HepG2 (cell line): ENCODE data around the gene ERRFI1. TPM values are rescaled to one million over a fixed set of nuclear protein-coding genes. Genes with fewer than 3 reads are reported as not detected.

Experiments used
- ATAC-seq: fragments of 200-7000 bp; cut with Tn5 transposase; 3 replicates; pipeline ENCODE4 v1.9.1; 2020; ENCODE audit warnings: mild to moderate bottlenecking, moderate library complexity
- BruUV-seq: library from RNA; stranded (reverse); fragments of 400-500 nt; replicated peaks from 2 replicates; lab custom pipeline; 2021; lab: Mats Ljungman, UMichigan
- CTCF ChIA-PET: fragments of 300-600 bp; formaldehyde crosslinking; extraction: SDS; loops from one replicate; lab custom pipeline; 2021; ENCODE audit warnings: low total read pairs, inconsistent platforms, low intra/inter-chr PET ratio; lab: Yijun Ruan, JAX
- POLR2A ChIA-PET: fragments of 350-600 bp; sonication (Branson Sonifier 250); formaldehyde crosslinking; loops from one replicate; lab custom pipeline; 2020; ENCODE audit warnings: antibody characterized with exemption, inconsistent platforms; lab: Yijun Ruan, JAX
- DNase-seq: peaks from one replicate; pipeline ENCODE4 v3.0.0-alpha.2; 2015; ENCODE audit warnings: low spot score
- FAIRE-seq: peaks from 3 replicates; lab custom pipeline; 2011; peaks lifted over from hg19 to GRCh38; lab: Jason Lieb, UNC
- H2AFZ ChIP-seq: one replicate; pipeline ENCODE4 v1.6.1; 2011; ENCODE audit warnings: low read length, inconsistent platforms
- H3K27ac ChIP-seq: fragments of 300-600 bp; 3 replicates; pipeline ENCODE4 v1.8.0; 2011; ENCODE audit warnings: mixed run types, mild to moderate bottlenecking, mixed read lengths, low read length, inconsistent platforms; ENCODE audit not compliant: insufficient read depth; ENCODE audit errors: extremely low read length
- H3K27me3 ChIP-seq, 2 experiments: fragments of 200-600 bp in 1 of 2; 2 replicates in 1 of 2; 3 replicates in 1 of 2; pipeline versions ENCODE4 v1.6.0 to v1.8.0; 2011; ENCODE audit warnings: low read length in 2 of 2, mild to moderate bottlenecking in 2 of 2, moderate library complexity in 2 of 2, inconsistent platforms in 1 of 2; ENCODE audit not compliant: insufficient read depth in 2 of 2, control insufficient read depth in 1 of 2
- H3K36me3 ChIP-seq, 2 experiments: fragments of 200-600 bp in 1 of 2; replicated peaks in 1 of 2; 2 replicates in 1 of 2; 3 replicates in 1 of 2; pipeline versions ENCODE4 v1.5.1 to v1.8.0; 2011; ENCODE audit warnings: low read length in 2 of 2, inconsistent platforms in 1 of 2; ENCODE audit not compliant: insufficient read depth in 2 of 2, control insufficient read depth in 1 of 2
- H3K4me1 ChIP-seq: 2 replicates; pipeline ENCODE4 v1.5.1; 2012; ENCODE audit warnings: low read length, inconsistent platforms; ENCODE audit not compliant: insufficient read depth
- H3K4me2 ChIP-seq: 2 replicates; pipeline ENCODE4 v1.6.0; 2011; ENCODE audit warnings: low read depth, low read length, inconsistent platforms
- H3K4me3 ChIP-seq, 3 experiments: fragments of 200-600 bp in 1 of 3; sonication (generic), shearing (Covaris generic) in 1 of 3; replicated peaks in 1 of 3; 2 replicates each; pipeline ENCODE4 v1.5.1; 2011 to 2016; ENCODE audit warnings: low read length in 3 of 3, inconsistent platforms in 2 of 3, low read depth in 2 of 3, mild to moderate bottlenecking in 2 of 3, control low read depth in 1 of 3, mixed read lengths in 1 of 3; ENCODE audit not compliant: insufficient read depth in 1 of 3
- H3K79me2 ChIP-seq: one replicate; pipeline ENCODE4 v1.6.1; 2011; ENCODE audit warnings: low read length, inconsistent platforms; ENCODE audit not compliant: insufficient read depth
- H3K9ac ChIP-seq: 2 replicates; pipeline ENCODE4 v1.6.0; 2011; ENCODE audit warnings: mild to moderate bottlenecking, low read depth, low read length, inconsistent platforms; ENCODE audit not compliant: insufficient read depth
- H3K9me3 ChIP-seq: 2 replicates; pipeline ENCODE4 v1.5.1; 2012; ENCODE audit warnings: mild to moderate bottlenecking, low read length
- H4K20me1 ChIP-seq: 2 replicates; pipeline ENCODE4 v1.6.0; 2011; ENCODE audit warnings: inconsistent platforms, mild to moderate bottlenecking, low read length, moderate library complexity; ENCODE audit not compliant: insufficient read depth
- MTERF4 ChIP-seq: sonication (generic); formaldehyde crosslinking; IDR thresholded peaks from 2 replicates; pipeline ENCODE4 v1.8.0; 2023; ENCODE audit warnings: mild to moderate bottlenecking, missing genetic modification reagents
- MXD4 ChIP-seq: IDR thresholded peaks from 2 replicates; pipeline ENCODE4 v1.6.1; 2016; ENCODE audit warnings: mild to moderate bottlenecking, missing biosample characterization, missing genetic modification reagents
- ZBTB40 ChIP-seq, 2 experiments: fragments of 450-650 bp in 1 of 2; sonication (generic) in 1 of 2; formaldehyde crosslinking in 1 of 2; IDR thresholded peaks; 2 replicates each; pipeline versions ENCODE4 v1.6.1 to v1.8.0; 2016 to 2022; ENCODE audit warnings: antibody characterized with exemption in 1 of 2, mild to moderate bottlenecking in 1 of 2, missing genetic modification reagents in 1 of 2
- WGBS: methylation state at CpG from one replicate; pipeline ENCODE4 v1.1.6; 2017; ENCODE audit warnings: low lambda C conversion rate; 5-methylcytosine and 5-hydroxymethylcytosine counted together
- in situ Hi-C: cut with HindIII; loops from 2 replicates; pipeline ENCODE4 v1.10.0; 2017; ENCODE audit warnings: low pct_unique_long_range_greater_than_20kb; ENCODE audit not compliant: extremely low pct_ligation_motif_present
- intact Hi-C: fragments of 100-400 bp; cut with micrococcal nuclease; formaldehyde crosslinking; loops from one replicate; pipeline ENCODE4 v1.10.0; 2022; ENCODE audit not compliant: unreplicated experiment
- polyA plus RNA-seq, 8 experiments: library from polyadenylated mRNA; depleted of rRNA in 3 of 8; stranded (reverse) in 7 of 8; unstranded in 1 of 8; fragments of >200 nt; fragmentation: Illumina TruSeq in 4 of 8; extraction: Trizol in 4 of 8; gene quantifications; 2 replicates each; pipeline versions ENCODE4 v1.2.1 to v1.2.3, GENCODE V29; 2011 to 2016; ENCODE audit warnings: low read depth in 4 of 8, missing spikeins in 1 of 8, mixed read lengths in 1 of 8; ENCODE audit not compliant: insufficient read depth in 1 of 8
- total RNA-seq, 5 experiments: library from RNA; depleted of rRNA; stranded (reverse); fragments of >200 nt; fragmentation: Illumina TruSeq; extraction: Trizol; gene quantifications; 2 replicates each; pipeline ENCODE4 v1.2.3, GENCODE V29; 2016; ENCODE audit warnings: low read depth in 1 of 5
- TF ChIP-seq, protein P1 (sequence below): IDR thresholded peaks from 2 replicates; pipeline ENCODE4 v1.4.0; 2020; ENCODE audit warnings: mild to moderate bottlenecking, missing genetic modification reagents
- TF ChIP-seq, protein P2 (sequence below): sonication (generic); formaldehyde crosslinking; conservative IDR thresholded peaks from 2 replicates; pipeline ENCODE4 v1.5.0; 2020; ENCODE audit warnings: missing genetic modification reagents

The ERRFI1 gene
- total and polyA plus RNA-seq, 2 of the 13 experiments (the other 11 are each of a cell fraction or from before 2014, with no cell fraction given) = 84.4 to 753 TPM

GRCh38 chr1:8016210-8016894, 9.8 kb downstream of the ERRFI1 start:
- FAIRE-seq = no peak
- no peaks in the 10 kb centered on the region for H3K27me3 ChIP-seq
- ChIA-PET CTCF (interaction anchor here (1.5 to 2.3 kb wide), 2 partner anchors 34 to 41 kb away, joined by 6 to 7 read pairs; no protein-coding TSS in a partner anchor), POLR2A (interaction anchor here (0.6 to 6.9 kb wide), 11 partner anchors 8 to 326 kb away, joined by 3 to 99 read pairs (median 4); partner anchors contain the start of gene ERRFI1)
- H3K9ac ChIP-seq = no peak overlapping the region
- H3K79me2 ChIP-seq = peaks cover 83% of the 10 kb centered on the region
- intact Hi-C loops (no loop called here), in situ Hi-C loops (loop anchor here (10.0 kb wide), 1 partner anchor 298 kb away; the partner anchor contains the start of gene SLC45A1)
- peaks cover 23 to 62% of the 10 kb centered on the region in 2 experiments for H3K36me3 ChIP-seq
- peak overlapping the region; percentile 24 to 94 (median 37); a peak in 4 of 6 replicates for H3K4me3 ChIP-seq
- no peak overlapping the region for H2AFZ ChIP-seq
- DNase-seq = no peak
- no peaks in the 10 kb centered on the region for H3K9me3 ChIP-seq
- H4K20me1 ChIP-seq = peaks cover 100% of the 10 kb centered on the region
- peak overlapping the region; percentile 16 for H3K4me2 ChIP-seq
- H3K27ac ChIP-seq = peak overlapping the region; percentile 60
- BruUV-seq = no TSS peak
- peaks cover 90% of the 10 kb centered on the region for H3K4me1 ChIP-seq
- peak; percentile 25; the same call in 1 of the 3 replicates for ATAC-seq
- WGBS = 39% methylated on average over 4 of the region's 4 CpGs
- TF ChIP-seq ZBTB40 (IDR thresholded peaks at IDR 0.05) (no peak), ZBTB40 (CRISPR knock-in tag; IDR thresholded peaks at IDR 0.05) (no peak), MTERF4 (CRISPR knock-in tag) (no peak), MXD4 (no peak)
- TF ChIP-seq, protein P1, sequence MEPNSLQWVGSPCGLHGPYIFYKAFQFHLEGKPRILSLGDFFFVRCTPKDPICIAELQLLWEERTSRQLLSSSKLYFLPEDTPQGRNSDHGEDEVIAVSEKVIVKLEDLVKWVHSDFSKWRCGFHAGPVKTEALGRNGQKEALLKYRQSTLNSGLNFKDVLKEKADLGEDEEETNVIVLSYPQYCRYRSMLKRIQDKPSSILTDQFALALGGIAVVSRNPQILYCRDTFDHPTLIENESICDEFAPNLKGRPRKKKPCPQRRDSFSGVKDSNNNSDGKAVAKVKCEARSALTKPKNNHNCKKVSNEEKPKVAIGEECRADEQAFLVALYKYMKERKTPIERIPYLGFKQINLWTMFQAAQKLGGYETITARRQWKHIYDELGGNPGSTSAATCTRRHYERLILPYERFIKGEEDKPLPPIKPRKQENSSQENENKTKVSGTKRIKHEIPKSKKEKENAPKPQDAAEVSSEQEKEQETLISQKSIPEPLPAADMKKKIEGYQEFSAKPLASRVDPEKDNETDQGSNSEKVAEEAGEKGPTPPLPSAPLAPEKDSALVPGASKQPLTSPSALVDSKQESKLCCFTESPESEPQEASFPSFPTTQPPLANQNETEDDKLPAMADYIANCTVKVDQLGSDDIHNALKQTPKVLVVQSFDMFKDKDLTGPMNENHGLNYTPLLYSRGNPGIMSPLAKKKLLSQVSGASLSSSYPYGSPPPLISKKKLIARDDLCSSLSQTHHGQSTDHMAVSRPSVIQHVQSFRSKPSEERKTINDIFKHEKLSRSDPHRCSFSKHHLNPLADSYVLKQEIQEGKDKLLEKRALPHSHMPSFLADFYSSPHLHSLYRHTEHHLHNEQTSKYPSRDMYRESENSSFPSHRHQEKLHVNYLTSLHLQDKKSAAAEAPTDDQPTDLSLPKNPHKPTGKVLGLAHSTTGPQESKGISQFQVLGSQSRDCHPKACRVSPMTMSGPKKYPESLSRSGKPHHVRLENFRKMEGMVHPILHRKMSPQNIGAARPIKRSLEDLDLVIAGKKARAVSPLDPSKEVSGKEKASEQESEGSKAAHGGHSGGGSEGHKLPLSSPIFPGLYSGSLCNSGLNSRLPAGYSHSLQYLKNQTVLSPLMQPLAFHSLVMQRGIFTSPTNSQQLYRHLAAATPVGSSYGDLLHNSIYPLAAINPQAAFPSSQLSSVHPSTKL (CRISPR knock-in tag) = peak; percentile 28; the same call in 1 of the 2 replicates
- TF ChIP-seq, protein P2, sequence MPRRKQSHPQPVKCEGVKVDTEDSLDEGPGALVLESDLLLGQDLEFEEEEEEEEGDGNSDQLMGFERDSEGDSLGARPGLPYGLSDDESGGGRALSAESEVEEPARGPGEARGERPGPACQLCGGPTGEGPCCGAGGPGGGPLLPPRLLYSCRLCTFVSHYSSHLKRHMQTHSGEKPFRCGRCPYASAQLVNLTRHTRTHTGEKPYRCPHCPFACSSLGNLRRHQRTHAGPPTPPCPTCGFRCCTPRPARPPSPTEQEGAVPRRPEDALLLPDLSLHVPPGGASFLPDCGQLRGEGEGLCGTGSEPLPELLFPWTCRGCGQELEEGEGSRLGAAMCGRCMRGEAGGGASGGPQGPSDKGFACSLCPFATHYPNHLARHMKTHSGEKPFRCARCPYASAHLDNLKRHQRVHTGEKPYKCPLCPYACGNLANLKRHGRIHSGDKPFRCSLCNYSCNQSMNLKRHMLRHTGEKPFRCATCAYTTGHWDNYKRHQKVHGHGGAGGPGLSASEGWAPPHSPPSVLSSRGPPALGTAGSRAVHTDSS = no peak
